NB4 (cell line): ENCODE results near the gene PSMB9.

ENCODE experiments used
- DNase-seq: peaks from one replicate; pipeline ENCODE4 v3.0.0; 2010; ENCODE audit warnings: low read depth
- H3K4me3 ChIP-seq: one replicate; pipeline ENCODE4 v1.5.1; 2011; ENCODE audit warnings: mild to moderate bottlenecking, low read depth, low read length, moderate library complexity
- MYC ChIP-seq: IDR thresholded peaks from 2 replicates; pipeline ENCODE4 v1.6.1; 2011; ENCODE audit warnings: low read depth, low read length
- POLR2A ChIP-seq: IDR thresholded peaks from 2 replicates; pipeline ENCODE4 v1.6.1; 2011; ENCODE audit warnings: mild to moderate bottlenecking; ENCODE audit not compliant: insufficient read length; ENCODE audit errors: extremely low read depth
- TF ChIP-seq, protein P1 (sequence below): IDR thresholded peaks from 2 replicates; pipeline ENCODE4 v1.6.1; 2011; ENCODE audit warnings: low read depth, low read length
- TF ChIP-seq, protein P2 (sequence below): IDR thresholded peaks from one replicate; pipeline ENCODE4 v1.5.1; 2012; ENCODE audit warnings: low read depth, low read length

Gene PSMB9

GRCh38 chr6:32854376-32855178, 585 bp downstream of the PSMB9 start:
- peak; percentile 68 for DNase-seq
- peak overlapping the region; percentile 79 for H3K4me3 ChIP-seq
- TF ChIP-seq MYC = no peak
- TF ChIP-seq, protein P1, sequence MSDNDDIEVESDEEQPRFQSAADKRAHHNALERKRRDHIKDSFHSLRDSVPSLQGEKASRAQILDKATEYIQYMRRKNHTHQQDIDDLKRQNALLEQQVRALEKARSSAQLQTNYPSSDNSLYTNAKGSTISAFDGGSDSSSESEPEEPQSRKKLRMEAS = no peak
- TF ChIP-seq, protein P2, sequence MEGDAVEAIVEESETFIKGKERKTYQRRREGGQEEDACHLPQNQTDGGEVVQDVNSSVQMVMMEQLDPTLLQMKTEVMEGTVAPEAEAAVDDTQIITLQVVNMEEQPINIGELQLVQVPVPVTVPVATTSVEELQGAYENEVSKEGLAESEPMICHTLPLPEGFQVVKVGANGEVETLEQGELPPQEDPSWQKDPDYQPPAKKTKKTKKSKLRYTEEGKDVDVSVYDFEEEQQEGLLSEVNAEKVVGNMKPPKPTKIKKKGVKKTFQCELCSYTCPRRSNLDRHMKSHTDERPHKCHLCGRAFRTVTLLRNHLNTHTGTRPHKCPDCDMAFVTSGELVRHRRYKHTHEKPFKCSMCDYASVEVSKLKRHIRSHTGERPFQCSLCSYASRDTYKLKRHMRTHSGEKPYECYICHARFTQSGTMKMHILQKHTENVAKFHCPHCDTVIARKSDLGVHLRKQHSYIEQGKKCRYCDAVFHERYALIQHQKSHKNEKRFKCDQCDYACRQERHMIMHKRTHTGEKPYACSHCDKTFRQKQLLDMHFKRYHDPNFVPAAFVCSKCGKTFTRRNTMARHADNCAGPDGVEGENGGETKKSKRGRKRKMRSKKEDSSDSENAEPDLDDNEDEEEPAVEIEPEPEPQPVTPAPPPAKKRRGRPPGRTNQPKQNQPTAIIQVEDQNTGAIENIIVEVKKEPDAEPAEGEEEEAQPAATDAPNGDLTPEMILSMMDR = no peak

DNA sequence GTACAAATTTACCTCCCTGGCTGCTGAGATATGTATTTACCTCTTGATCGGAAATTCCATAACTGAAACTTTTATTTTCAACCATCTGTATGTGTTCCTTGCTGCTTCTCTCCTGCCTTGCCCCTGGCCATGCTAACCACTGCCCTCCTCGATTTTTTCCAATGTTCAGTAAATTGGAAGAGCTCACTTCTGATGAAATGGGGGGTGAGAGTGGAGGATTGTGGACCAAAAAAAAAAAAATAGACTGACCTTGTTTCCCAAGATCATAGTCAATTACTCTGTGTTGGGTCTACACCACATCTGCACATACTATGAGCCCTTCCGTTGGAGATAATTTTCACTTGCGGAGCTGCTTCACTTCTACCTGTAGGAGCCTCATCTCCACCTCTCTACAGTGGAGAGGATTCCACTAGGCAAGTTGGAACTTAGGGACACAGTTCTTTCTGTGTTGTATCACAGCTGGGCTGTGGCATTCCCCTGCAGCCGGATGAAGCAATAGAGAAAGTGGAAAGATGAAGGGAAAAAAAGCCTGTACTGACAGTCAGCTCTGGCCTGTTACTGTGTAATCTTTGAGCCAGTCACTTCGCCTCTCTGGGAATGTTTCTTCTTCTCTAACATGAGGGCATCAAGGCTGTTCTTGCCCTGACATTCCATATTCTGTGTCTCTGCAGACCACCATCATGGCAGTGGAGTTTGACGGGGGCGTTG, 1.6 kb downstream of the PSMB9 start:
- TF ChIP-seq MYC (no peak), POLR2A (no peak)
- TF ChIP-seq, protein P1 = no peak
- TF ChIP-seq, protein P2 = no peak
- H3K4me3 ChIP-seq = no peak overlapping the region
- no peak for DNase-seq

DNA sequence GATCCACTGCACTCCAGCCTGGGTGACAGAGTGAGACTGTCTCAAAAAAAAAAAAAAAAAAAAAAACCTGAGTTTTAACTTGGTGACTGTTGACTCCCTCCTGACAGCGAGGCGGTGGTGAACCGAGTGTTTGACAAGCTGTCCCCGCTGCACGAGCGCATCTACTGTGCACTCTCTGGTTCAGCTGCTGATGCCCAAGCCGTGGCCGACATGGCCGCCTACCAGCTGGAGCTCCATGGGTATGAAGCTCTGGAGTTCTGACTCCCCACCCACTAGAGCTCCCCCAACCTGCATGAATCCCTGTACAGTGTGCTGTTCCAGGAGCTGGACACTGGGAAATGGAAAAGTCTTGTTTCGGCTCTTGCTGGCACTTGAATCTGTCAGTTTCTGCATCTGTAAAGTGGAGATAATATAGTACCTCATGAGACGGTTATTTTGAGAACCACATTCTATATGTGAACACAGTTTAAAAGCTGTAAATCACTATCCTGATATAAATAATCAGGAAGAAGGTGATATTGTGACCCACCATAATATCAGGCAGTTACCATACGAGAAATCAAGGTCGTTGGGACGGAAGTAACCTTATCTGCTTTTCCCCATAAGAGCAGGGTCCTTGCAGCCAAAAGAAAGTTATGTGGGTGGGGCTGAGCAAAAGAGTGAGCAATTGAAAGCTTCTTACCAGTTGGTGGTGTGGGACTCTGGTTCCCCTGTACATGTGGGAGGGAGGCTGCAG, 3.3 kb downstream of the PSMB9 start:
- no peak for DNase-seq
- H3K4me3 ChIP-seq = no peak overlapping the region
- TF ChIP-seq, protein P2 = no peak
- TF ChIP-seq, protein P1 = no peak
- TF ChIP-seq MYC = no peak
- no peak for TF ChIP-seq POLR2A

GRCh38 chr6:32858194-32858593, 4.2 kb downstream of the PSMB9 start:
- no peak for DNase-seq
- no peak overlapping the region for H3K4me3 ChIP-seq
- no peak for TF ChIP-seq MYC
- TF ChIP-seq, protein P1 = no peak
- TF ChIP-seq POLR2A = no peak
- TF ChIP-seq, protein P2 = no peak

GRCh38 chr6:32860674-32861073, 6.7 kb downstream of the PSMB9 start:
- TF ChIP-seq POLR2A (no peak), MYC (no peak)
- TF ChIP-seq, protein P2 = no peak
- TF ChIP-seq, protein P1 = no peak
- no peak for DNase-seq
- no peak overlapping the region for H3K4me3 ChIP-seq
